ENCODE data around the gene CLSTN2. TPM values are rescaled to one million over a fixed set of nuclear protein-coding genes. Genes with fewer than 3 reads are reported as not detected.

CLSTN2 gene
- total RNA-seq, 1 experiment from 2014 or later = 0.68 TPM

GRCh38 chr3:140363801-140364200 lies 428.8 kb downstream of the CLSTN2 start:
- Histone ChIP-seq H3K9me3 (ENCODE audit: control insufficient read depth, low read depth, low read length) (no peaks in the 10 kb centered on the region), H4K8ac (replicated peaks; ENCODE audit: insufficient read length, low read depth, low read length) (no peak overlapping the region), H3K79me2 (ENCODE audit: insufficient read depth, low read length) (no peaks in the 10 kb centered on the region), H3K18ac (ENCODE audit: insufficient read length, low read depth, low read length) (no peak overlapping the region), H3K27me3 (ENCODE audit: insufficient read depth, low read length) (no peaks in the 10 kb centered on the region), H4K91ac (ENCODE audit: insufficient read length, low read depth, low read length) (no peak overlapping the region), H4K20me1 (ENCODE audit: control insufficient read depth, insufficient read depth, insufficient read length) (no peaks in the 10 kb centered on the region), H3K79me1 (ENCODE audit: insufficient read depth, low read depth, low read length, poor library complexity, severe bottlenecking) (no peaks in the 10 kb centered on the region), H2BK20ac (ENCODE audit: low read depth, low read length, poor library complexity, severe bottlenecking) (no peak overlapping the region), H2BK5ac (ENCODE audit: insufficient read length, low read length) (no peak overlapping the region), H3K14ac (ENCODE audit: insufficient read depth, low read length) (no peak overlapping the region), H4K5ac (ENCODE audit: insufficient read length, low read depth, low read length) (no peak overlapping the region), H3K23me2 (ENCODE audit: insufficient read length, low read depth, low read length, poor library complexity, severe bottlenecking) (no peaks in the 10 kb centered on the region), H2BK15ac (ENCODE audit: low read depth, low read length) (no peak overlapping the region), H3K23ac (ENCODE audit: insufficient read length, low read depth, low read length) (no peak overlapping the region), H2BK120ac (ENCODE audit: low read depth, low read length, poor library complexity, severe bottlenecking) (no peak overlapping the region), H3K27ac (ENCODE audit: insufficient read length, low read depth, low read length) (no peak overlapping the region), H2AFZ (ENCODE audit: low read length) (no peak overlapping the region), H2AK5ac (ENCODE audit: insufficient read length, low read length) (no peak overlapping the region), H3K4me2 (ENCODE audit: insufficient read depth, insufficient read length, low read length) (no peak overlapping the region), H3T11ph (ENCODE audit: low read length) (no peak overlapping the region), H3K4me1 (ENCODE audit: insufficient read depth, low read length) (peaks cover 3% of the 10 kb centered on the region; the same call in 1 of the 2 replicates), H3K56ac (ENCODE audit: insufficient read length, low read depth, low read length) (no peak overlapping the region), H2BK12ac (ENCODE audit: insufficient read length, low read depth, low read length) (no peak overlapping the region), H3K4ac (ENCODE audit: low read depth, low read length) (no peak overlapping the region), H3K9ac (ENCODE audit: extremely low read depth, insufficient read length, low read length) (no peak overlapping the region)
- H3K4me1 Mint-ChIP-seq = peaks cover 11 to 12% of the 10 kb centered on the region in 2 experiments
- DNase-seq = no peak
- H3K36me3 Mint-ChIP-seq (ENCODE audit: insufficient read depth in 1 of 3, low read depth in 3 of 3) = no peaks in the 10 kb centered on the region
- WGBS (ENCODE audit: extremely low coverage, insufficient read length, low lambda C conversion rate) = no CpG with 5 or more reads among the region's 6 CpGs
- TF ChIP-seq, protein P1, sequence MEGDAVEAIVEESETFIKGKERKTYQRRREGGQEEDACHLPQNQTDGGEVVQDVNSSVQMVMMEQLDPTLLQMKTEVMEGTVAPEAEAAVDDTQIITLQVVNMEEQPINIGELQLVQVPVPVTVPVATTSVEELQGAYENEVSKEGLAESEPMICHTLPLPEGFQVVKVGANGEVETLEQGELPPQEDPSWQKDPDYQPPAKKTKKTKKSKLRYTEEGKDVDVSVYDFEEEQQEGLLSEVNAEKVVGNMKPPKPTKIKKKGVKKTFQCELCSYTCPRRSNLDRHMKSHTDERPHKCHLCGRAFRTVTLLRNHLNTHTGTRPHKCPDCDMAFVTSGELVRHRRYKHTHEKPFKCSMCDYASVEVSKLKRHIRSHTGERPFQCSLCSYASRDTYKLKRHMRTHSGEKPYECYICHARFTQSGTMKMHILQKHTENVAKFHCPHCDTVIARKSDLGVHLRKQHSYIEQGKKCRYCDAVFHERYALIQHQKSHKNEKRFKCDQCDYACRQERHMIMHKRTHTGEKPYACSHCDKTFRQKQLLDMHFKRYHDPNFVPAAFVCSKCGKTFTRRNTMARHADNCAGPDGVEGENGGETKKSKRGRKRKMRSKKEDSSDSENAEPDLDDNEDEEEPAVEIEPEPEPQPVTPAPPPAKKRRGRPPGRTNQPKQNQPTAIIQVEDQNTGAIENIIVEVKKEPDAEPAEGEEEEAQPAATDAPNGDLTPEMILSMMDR (conservative IDR thresholded peaks at IDR 0.05) = no peak
- H3K4me3 Mint-ChIP-seq = no peak overlapping the region
- no peak overlapping the region for H3K27ac Mint-ChIP-seq
- H3K27me3 Mint-ChIP-seq (ENCODE audit: low read depth) = no peaks in the 10 kb centered on the region
- 0 out of 5 replicates have a peak, but pooled peaks cover 0 to 4% of the 10 kb centered on the region in 2 experiments for H3K9me3 Mint-ChIP-seq

Data from H9 (cell line).